Measurements from ENCODE around the gene C3orf70.
A peak's percentile ranks its signal among the peaks of the same experiment; 100 is the strongest.

Gene C3orf70, protein sequence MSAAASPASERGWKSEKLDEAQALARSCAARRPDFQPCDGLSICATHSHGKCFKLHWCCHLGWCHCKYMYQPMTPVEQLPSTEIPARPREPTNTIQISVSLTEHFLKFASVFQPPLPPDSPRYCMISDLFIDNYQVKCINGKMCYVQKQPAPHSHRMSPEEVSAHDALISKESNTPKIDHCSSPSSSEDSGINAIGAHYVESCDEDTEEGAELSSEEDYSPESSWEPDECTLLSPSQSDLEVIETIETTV

DNA sequence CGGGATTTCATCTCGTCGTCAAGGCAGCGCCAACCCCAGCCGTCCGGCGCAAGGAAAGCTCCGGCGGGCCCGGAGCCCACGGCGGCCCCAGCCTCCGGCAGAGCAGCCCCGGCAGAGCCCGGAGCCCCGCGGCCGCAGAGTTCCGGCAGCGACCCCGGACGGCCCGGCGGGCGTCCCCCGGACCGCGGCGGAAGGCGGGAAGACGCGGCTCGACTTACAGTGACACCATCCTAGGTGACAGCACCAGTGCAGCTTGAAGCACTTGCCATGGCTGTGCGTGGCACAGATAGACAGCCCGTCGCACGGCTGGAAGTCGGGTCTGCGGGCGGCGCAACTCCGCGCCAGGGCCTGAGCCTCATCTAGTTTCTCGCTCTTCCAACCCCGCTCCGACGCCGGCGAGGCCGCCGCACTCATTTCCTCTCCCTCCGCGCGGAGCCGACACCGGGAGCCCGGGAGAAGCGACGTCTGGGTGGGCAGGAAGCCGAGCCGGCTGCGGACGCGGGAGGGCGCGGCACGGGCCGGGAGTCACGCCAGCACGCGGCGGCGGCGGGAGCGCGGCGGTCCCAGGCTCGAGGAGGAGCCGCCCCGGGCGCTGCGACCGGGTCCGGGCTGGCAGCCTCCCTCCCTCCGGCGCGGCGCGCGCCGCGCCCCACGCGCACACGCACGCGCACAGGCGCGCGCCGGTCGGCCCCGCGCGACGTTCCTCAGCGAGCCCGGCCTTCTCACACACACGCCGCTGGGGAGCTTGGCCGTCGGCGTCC, at the start of gene C3orf70:
C3orf70 (minus strand) TSS at position 651 of the 761 bp plus-strand sequence; CDS start at position 414, 237 bp downstream.
- peak; percentile 75 for DNase-seq

DNA sequence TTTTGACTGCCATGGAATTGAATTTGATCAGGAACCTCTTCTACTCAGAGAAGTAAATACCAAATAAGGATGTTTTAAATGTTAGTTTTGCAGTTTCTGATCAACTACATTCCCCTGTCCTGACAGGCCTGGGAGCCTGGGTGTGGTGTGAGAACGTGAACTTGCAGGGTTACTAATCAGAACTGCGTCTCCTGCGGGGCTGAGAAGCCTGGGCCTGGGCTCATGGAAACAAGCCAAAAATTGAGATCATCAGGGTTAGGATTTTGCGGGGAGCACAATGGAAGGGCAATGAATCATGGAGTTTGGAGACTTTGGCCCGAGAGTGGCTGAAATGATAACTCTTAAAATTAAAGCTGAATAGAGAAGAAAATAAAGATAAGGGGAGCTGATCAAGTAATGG, 47.8 kb upstream of the C3orf70 start:
- no peak for DNase-seq

DNA sequence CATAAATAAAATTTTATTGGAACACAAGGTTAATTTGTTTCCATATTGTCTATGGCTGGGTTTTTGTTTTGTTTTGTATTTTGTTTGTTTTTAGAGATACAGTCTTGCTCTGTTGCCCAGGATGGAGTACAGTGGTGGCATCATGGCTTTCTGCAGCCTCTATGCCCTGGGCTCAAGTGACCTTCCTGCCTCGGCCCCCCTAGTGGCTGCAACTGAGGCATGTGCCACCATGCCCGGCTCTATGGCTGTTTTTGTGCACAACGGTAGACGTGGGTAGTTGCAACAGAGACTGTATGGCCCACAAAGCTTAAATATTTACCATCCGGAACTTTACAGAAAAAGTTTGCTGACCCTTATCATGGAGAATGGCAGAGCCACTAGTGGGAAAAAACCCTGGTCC, 46.8 kb upstream of the C3orf70 start:
- no peak for DNase-seq

DNA sequence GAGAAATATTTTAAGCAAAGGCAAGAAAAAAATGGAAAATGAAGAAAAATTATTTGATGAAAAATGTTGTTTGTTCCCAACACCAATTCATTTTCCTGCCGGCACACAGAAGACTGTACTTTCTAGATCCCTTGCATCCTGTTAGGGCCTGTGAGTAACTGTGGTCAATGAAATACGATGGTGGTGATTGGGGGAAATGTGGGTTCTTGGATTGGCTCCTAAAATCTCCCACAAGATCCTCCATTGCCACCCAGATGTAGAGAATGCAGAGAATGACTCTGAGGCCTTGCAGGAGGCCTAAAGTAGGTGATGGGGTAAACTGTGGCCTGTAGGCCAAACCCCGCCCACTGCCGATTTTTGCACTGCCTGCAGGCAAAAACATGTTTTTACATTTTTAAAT, 46.3 kb upstream of the C3orf70 start:
- no peak for DNase-seq

DNA sequence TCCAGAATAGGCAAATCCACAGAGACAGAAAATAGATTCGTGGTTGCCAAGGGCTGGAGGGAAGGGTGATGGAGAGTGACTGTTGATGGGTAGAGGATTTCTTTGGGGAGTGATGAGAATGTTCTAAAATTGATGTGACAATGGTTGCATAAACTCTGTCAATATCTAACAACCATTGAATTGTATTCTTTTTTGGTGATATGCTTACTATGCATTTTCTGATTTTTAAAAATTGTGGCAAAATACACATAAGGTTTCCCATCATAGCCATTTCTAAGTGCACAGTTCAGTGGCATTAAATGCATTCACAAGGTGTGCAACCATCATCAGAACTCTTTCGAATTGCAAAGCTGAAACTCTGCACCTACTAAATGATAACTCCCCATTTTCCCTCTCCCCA, 44.2 kb upstream of the C3orf70 start:
- no peak for DNase-seq

DNA sequence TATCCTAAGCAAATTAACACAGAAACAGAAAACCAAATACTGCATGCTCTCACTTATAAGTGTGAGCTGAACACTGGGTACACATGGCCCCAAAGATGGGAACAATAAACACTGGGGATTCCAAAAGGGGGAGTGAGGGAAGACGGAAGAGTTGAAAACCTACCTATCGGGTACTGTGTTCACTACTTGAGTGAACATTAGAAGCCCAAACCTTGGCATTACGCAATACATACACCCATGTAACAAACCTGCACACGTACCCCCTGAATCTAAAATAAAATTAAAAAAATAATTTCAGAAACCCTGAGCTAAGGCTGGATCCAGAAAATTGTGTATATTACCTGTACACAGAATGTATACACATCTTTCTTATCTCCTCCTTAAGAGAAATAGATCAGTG, 42.8 kb upstream of the C3orf70 start:
- no peak for DNase-seq

DNA sequence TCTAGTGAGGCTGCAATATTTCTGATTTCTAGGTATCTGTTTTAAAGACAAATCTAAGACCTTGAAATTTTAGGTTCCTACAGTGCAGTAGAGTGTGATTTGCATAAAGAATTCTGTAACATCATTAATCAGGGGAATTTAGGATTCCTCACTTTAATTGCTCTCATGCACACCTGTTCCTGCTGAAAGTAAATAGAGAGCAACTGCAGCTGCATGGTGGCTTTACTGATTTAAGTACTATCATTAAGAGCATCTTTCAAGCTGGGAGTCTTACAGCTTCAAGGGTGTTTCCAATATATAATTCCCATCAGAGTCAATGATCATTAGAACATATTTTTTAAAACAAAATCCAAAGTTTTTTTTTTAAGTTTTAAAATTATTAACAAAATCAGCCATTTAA, 36.0 kb upstream of the C3orf70 start:
- DNase-seq, result no peak

DNA sequence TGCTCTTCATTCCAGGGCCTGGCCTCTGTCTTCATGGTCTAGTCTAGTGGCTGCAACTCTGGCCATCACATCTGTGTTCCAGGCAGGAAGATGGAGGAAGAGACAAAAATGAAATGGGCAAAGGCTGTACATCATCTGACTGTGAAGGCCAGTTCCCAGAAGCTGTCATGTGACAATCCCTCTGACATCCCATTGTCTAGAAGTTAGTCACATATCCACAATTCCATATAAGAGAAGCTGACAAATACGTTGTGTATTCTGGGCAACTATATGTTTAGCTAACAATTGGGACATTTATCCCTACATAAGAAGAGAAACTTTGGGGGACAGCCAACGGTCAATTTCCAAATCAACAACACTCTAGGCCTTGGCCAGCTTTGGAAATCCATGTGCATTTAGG, 34.5 kb upstream of the C3orf70 start:
- no peak for DNase-seq

DNA sequence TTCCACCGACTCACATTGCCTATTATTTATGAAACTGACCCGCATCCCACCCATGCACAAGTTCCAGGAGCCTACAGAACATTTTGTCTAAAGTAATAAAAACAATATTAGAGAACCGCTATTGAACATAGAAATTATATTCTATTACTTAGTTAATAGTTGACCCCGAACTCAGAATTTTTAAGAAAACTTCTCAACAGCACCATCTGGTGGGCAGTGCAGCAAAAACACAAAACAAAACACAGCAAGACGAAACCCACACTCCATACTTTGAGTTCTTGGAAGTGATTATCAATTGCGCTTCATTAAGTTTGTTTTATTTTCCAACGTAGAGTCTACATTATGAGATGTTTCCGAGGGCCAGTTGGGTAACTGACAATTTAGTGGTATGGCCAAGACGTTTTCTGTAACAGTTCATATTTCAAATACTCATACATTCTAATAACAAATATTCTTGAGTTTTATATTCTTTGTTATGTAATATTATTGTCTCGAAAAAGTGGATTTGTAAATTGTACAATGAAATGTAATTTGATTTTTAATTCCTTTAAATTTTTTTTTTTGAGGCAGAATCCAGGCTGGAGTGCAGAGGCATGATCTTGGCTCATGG, 24.0 kb upstream of the C3orf70 start:
- DNase-seq, result peak; percentile 25

DNA sequence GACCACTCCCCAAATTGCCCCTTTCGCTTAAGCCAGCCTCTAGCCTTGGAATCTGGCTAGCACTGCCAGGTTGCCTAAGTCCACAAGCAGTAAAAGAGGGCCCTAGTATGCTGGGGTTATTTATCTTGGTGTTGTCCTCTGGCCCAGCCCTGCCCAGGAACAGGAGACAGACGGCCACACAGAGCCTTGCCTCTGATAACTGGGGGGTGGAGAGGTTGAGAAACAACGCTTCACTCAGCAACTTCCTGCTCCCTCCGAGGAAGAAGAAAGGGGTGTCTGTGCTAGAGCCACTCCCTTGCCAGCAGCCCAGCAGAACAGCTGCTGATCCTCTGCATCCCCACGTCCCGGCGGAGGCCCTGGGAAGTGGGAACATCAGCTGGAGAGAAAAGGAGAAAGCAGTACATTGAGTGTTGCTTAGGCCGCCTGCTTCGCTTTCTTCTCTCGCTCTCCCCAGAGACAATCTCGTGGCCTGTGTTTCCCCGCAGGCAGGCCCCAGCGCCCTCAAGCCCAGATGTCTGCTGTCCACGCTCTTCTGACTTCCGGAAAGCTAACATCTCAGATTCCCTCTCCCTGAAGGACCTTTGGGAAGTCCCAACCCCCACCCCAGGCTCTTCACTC, 22.6 kb upstream of the C3orf70 start:
- DNase-seq, result peak; percentile 12

DNA sequence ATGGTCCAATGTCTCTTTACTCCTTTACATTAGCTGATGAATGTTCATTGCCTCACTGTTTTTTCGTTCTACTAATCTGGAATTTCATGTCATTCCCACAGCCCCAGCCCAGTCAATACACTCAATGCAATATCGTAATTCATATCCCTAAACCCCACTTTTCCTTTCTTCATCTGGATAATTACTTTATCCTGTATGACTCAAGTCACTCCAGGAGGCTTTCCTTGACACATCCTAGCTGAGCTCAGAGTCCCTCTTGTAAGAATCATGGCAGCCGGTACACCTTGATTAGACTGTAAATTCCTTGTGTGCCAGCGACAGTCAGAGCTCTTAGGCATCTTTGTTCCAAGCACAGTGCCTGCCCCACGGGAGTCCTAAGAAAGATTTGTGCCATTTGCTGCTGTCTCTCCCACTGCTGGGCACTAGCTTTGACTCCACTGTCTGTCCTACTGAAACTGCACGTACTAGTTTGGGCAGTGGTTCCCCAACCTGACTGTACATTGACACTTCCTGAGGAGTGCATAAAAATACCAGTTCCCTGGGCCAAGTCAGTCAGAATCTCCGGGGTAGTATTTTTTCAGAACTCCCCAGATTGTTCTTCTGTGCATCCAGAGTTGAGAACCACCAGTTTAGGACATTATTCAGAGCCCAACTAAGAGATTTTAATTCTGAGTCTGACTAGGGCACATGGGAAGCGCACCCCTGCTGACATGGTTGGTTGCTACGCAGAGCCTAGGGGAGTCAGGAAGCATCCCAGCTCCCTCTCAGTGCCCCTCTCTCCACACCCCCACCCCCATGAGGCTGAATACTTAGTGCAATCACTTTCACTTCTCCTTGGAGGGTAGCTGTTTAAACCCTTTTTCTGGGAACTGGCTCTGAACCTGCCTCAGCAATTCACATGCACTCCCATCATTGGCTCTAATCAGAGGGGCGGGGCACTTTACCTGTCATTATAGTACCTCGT, 19.5 kb upstream of the C3orf70 start:
- no peak for DNase-seq

DNA sequence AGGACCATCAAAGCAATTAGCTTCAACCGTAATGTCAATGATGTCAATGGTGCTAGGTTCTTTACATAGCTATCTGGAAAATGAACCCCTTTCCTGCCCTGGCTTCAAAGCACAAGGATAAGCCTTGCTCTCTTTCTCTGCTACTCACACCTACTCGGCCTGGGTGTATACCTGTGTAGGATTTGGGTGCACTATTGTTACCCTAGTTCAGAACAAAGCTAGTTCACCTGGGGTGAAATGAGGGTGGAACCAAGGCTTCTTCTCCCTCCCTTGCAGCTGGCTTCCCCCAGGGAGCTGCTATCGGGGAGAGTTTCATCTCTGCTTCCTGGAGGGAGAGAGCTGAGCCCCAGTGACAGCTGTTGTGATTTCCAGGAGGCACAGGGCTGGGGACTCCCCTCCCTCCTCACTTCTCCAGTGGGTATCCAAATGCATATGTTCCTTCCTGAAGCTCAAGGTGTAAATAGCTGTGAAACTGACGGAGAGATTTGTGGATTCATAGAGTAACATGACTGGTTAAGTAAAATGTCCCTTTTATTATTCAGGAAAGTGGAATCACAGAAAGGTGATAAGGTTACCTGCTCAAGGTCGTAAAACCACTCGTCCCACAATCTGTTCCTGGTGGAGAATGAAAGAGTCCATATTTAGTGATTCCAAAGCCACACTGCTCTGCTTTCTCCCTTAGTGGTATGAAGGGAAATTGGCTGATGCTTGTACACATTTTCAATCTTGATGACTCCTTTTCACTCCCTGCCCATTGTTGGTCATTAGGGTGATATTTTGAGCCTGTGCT, 11.8 kb upstream of the C3orf70 start:
- no peak for DNase-seq

DNA sequence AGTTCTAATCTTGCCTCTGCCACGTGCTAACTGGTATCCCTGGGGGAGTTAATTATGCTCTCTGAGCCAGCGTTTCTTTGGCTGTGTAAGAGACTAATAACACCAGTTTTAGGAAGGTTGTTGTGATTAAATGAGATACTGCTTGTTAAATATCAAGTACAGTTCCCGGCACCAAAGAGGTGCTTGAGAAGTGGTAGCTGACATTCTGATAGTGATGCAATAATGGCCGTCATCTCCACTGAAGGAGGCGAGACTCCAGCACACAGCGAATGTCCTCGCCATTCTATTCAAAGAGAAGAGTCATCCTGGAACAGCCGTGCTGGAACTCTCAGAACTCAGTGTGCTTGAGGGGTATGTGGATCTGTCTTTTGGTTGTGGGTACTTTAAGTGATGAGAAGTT, 9.8 kb upstream of the C3orf70 start:
- no peak for DNase-seq

DNA sequence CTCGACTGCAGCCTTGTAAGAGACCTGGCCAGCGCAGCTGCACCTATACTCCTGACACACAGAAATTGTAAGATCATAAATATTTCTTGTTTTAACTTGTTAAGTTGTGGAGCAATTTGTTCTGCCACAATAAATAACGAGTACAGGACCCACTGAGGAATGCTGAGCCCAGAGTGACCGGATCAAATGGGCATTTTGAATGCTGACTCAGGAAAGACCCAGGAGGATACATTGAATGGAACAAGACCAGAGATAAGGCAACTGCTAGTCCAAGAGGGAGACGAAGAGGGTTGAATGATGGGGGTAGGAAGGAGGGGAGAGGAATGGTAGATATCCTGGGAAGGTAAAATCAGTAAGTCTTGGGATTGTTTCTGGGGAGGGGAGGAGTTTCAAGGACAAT, 8.9 kb upstream of the C3orf70 start:
- no peak for DNase-seq

DNA sequence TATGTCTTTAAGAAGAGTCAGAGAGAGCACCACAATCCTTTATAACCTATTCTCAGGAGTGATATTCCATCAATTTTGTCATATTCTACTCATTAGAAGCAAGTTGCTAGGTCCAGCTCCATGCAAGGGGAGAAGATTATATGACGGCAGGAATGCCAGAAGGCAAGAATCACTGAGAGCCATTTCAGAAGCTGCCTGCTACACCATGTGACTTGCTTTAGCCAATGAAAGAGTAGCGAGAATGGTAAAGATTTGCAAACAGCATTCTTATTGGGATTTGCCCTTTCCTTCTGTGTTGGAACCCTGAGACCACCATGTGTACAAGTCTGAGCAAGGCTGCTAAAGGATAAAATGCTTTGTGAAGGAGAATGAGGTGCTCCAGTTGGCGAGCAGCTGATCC, 4.5 kb upstream of the C3orf70 start:
- no peak for DNase-seq

DNA sequence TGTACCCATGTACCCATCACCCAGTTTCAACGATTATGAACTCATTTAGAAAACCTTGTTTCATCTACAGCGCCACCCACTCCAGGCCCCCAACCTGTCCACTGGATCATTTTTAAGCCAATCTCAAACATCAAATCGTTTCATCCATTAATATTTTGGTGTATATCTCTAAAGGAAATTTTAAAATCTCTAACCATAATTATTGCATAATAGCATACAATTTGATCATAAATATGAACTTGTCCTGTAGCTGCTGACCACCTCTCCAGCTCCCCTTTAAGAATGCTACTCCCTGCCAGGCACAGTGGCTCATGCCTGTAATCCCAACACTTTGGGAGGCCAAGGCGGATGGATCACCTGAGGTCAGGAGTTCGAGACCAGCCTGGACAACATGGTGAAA, 2.8 kb upstream of the C3orf70 start:
- DNase-seq, result no peak

DNA sequence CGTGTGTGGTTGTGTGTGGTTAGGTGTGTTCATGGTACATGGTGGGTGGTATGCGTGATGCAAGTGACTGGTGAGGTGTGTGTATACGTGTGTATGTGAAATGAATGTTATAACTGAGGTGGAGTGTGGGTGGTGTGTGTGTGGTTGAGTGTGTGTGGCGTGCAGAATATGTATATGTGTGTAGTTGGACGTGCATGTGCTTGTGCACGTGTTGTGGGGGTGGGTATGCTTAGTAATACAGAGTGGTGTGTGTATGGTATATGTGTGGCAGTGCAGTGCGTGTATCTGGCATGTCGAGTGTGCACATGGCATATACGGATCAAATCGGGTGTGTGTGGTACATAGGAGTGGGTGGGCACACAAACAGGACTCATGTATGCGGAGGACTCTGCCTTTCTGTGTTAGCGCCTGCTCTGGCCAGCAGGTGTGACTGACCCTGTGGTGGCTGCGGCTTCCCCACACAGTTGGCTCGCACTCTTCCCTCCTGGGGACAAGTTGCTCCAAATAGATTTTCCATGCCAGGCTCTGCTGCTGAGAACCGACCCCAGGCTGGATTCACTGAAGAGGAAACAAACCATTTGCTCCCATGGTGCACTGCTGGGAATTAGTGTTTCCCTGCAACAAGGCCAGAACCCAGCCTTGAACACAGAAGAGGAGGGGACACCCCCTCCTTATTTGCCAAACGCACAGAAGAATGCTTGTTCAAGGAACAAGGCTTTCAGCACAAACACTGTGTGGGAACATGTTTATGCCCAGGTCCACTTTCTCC, 1.2 kb upstream of the C3orf70 start:
- peak; percentile 8 for DNase-seq

DNA sequence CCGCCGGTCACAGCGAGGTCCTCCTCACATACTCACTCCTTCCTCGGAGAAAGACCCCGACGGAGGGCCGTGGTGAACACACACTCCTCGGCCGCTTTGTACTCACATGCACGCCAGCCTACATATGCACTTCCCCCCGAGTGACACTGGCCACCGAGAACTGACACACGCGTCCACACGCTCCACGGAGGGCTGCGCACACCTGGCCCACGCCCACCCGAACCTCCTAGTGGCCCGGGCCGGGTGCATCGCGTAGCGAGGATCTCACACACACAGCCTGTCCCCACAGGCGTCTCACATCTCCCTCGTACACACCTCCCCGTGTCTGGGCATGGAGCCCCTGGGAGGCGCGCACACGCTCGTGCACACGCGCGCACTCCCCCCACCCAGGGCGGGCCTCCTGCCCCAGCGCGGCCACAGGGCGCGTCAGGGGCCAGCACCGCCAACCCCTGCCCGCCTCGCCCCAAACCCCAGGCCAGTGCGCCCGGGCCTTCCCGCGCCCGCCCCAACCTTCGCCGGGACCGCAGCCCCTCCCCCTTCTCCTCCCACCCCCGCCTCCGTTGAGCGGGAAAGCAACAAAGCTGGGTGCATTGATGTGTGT, 411 bp upstream of the C3orf70 start:
- DNase-seq, result peak; percentile 13

DNA sequence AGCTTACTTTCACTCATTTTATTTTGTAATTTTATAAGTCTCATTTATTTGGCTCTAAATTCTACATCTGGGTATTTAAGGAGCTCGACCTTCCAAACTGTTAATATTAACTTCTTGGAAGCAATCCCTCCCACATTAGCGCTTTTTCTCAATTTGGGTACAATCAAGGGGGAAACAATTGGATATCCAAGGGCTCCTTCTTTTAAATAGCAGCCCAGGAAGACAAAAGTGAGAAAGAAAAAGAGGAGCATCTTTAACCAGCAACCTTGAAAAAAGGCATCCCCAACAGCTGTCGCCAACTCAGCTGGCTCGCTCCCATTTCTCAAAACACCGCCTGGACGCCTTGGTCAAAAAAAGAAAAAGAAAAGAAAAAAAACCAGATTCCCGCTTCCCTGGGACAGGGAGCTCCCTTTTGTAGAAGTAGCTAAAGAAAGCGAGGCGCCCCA, 873 bp downstream of the C3orf70 start:
- peak; percentile 39 for DNase-seq

Measured in NCI-H2227 treated with DMSO at 0.1 percent for 48 hours (cell line).